Measurements from ENCODE around the gene ARHGAP25. TPM values are rescaled to one million over a fixed set of nuclear protein-coding genes. Genes with fewer than 3 reads are reported as not detected.

ARHGAP25 gene
- total RNA-seq, 2 experiments from 2014 or later = 109 to 117 TPM

DNA sequence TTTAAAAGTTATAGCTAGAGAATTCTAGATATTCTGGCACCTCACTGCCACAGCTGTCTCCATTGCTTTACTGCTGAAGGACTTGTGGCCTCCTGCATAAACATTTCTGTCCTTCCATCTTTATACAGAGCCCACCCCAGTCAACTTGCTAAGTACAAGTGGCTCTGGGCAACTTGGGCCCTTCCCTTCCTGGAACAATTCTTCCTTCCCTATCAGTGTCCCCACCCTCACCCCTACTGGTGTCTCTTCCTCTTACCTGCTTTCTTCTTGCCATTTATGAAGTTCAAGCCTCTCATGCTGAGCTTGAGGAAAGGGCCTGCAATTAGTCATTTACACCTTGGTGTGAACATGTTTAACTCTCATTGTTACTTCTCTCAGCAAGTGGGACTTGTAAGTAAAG is 45.0 kb downstream of the ARHGAP25 start:
- POLR2A ChIA-PET = interaction anchor here (1.3 to 1.6 kb wide), 3 partner anchors 9 to 35 kb away, joined by 3 to 6 read pairs (median 4); no protein-coding TSS in a partner anchor
- Mint-ChIP-seq H3K4me3 (peak overlapping the region; percentile 62), H3K4me1 (peaks cover 46% of the 10 kb centered on the region), H3K9me3 (no peaks in the 10 kb centered on the region), H3K36me3 (peaks cover 53% of the 10 kb centered on the region), H3K27me3 (no peaks in the 10 kb centered on the region), H3K27ac (peak overlapping the region; percentile 67)
- ATAC-seq (ENCODE audit: low read depth) (no peak), DNase-seq (no peak)

DNA sequence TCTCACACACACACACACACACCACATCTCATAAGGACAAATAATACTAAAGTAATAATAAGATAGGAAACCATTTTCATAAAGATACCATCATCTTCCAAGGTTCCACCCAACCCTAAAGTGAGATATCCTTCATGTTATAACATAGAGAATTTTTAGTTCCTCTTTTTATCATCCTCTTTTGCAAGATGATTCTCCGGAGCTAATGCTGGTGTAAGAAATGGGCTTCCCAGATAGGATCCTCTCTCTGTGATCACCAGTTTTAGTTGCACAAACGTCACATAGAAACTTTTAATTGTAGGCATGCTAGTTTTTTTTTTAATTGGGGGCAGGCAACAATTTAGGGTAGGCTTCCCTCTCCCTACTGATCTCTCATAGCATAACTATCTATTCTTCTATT is 49.6 kb downstream of the ARHGAP25 start:
- Mint-ChIP-seq H3K4me1 (peaks cover 22% of the 10 kb centered on the region), H3K9me3 (no peaks in the 10 kb centered on the region), H3K36me3 (peaks cover 41% of the 10 kb centered on the region), H3K4me3 (no peak overlapping the region), H3K27ac (peak overlapping the region; percentile 0), H3K27me3 (no peaks in the 10 kb centered on the region)
- POLR2A ChIA-PET = no interaction called here
- DNase-seq = no peak
- no peak for ATAC-seq (ENCODE audit: low read depth)

DNA sequence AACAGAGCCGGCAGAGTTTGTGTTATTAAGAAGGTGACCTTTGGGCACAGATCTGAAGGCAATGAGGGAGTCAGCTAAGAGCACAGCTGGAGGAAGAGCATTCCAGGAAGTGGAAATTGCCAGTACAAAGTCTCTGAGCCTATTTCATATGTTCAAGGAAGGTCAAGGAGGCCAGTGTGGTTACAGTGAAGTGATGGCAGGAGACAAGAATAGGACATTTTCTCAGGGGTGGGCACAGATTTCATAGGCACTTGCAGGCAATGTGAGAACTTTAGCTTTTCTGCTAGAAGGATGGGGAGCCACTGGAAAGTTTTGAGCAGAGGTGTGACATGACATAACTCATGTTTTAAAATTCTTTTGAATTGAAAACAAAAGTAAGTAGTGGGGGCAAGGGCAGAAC is 50.3 kb downstream of the ARHGAP25 start:
- Mint-ChIP-seq H3K4me1 (peaks cover 19% of the 10 kb centered on the region), H3K27me3 (no peaks in the 10 kb centered on the region), H3K27ac (no peak overlapping the region), H3K36me3 (peaks cover 39% of the 10 kb centered on the region), H3K9me3 (no peaks in the 10 kb centered on the region), H3K4me3 (no peak overlapping the region)
- no peak for DNase-seq
- POLR2A ChIA-PET = interaction anchor here (1.0 kb wide), 1 partner anchor 50 kb away, joined by 3 read pairs; the partner anchor contains the start of gene ARHGAP25
- ATAC-seq (ENCODE audit: low read depth) = no peak

DNA sequence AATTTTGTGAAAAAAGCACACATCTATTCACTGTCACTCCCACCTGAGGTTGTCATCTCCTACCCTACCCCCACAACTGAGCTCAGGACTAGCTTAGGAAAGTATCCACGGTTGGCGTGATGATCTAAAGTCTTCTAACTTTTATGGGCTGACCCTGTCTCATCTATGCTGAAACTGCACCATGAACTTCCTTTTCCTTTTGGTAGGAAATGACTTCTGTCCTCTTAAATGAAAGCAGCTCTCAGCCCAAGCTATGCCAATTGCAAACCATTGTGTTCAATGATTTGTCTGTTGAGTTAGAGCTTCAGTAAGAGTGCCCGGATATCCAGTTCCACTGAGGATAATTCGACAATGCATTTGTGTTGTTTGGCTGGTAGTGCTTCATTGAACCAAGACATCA is 52.7 kb downstream of the ARHGAP25 start:
- Mint-ChIP-seq H3K4me3 (no peak overlapping the region), H3K36me3 (peaks cover 36% of the 10 kb centered on the region), H3K27me3 (no peaks in the 10 kb centered on the region), H3K4me1 (peaks cover 19% of the 10 kb centered on the region), H3K9me3 (no peaks in the 10 kb centered on the region), H3K27ac (peak overlapping the region; percentile 10)
- ATAC-seq (ENCODE audit: low read depth) (no peak), DNase-seq (no peak)
- POLR2A ChIA-PET = interaction anchor here (1.1 kb wide), 2 partner anchors 17 to 19 kb away, joined by 3 read pairs; no protein-coding TSS in a partner anchor

- no peak overlapping the region for H3K4me3 Mint-ChIP-seq
- POLR2A ChIA-PET = no interaction called here
- ATAC-seq (ENCODE audit: low read depth) (no peak), DNase-seq (no peak)
- H3K4me1 Mint-ChIP-seq = peaks cover 24% of the 10 kb centered on the region
- no peaks in the 10 kb centered on the region for H3K9me3 Mint-ChIP-seq
- peaks cover 44% of the 10 kb centered on the region for H3K36me3 Mint-ChIP-seq
- H3K27me3 Mint-ChIP-seq = no peaks in the 10 kb centered on the region
- H3K27ac Mint-ChIP-seq = no peak overlapping the region
Observed at GRCh38 chr2:68789603-68790002, 55.0 kb downstream of the ARHGAP25 start.

DNA sequence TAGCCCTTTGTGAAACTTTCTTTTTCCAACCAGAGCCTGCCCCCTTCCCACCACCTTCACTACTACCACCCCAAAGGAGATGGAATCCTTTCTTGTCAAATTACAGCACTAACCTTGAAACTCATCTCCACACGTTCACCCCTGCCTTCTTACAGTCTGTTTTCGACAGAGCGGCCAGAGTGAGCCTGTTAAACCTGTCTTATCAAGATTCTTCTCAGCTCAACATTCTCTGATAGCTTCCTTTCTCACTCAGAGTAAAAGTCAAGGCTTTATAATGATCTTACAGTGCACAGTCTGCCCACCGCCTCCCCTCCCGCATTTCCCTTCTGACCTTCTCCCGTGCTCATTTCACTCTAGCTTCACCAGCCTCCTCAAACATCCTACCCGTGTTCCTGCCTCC is 56.0 kb downstream of the ARHGAP25 start:
- POLR2A ChIA-PET = interaction anchor here (0.8 to 1.1 kb wide), 2 partner anchors 9 to 15 kb away, joined by 3 to 4 read pairs; no protein-coding TSS in a partner anchor
- no peaks in the 10 kb centered on the region for H3K27me3 Mint-ChIP-seq
- peak overlapping the region; percentile 55 for H3K27ac Mint-ChIP-seq
- H3K4me3 Mint-ChIP-seq = no peak overlapping the region
- DNase-seq (no peak), ATAC-seq (ENCODE audit: low read depth) (no peak)
- H3K4me1 Mint-ChIP-seq = peaks cover 33% of the 10 kb centered on the region
- no peaks in the 10 kb centered on the region for H3K9me3 Mint-ChIP-seq
- H3K36me3 Mint-ChIP-seq = peaks cover 52% of the 10 kb centered on the region

DNA sequence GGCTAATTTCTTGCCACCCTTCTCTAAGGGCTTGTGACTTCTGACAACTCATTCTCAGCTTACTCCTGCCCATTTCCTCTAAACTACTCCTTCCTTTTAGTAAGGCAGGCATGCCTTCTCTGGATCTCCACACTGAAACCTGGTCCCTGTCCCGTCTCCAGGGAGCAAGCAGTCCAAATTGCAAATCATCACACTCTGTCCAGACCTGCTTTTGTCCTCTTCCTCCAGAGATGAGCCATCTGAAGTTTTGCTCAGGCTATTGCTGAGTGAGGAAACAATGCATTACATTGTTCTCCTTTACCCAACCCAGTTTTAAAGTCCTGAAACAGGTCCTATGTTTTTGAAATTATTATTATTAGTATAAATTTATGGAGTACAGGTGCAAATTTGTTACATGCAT is 57.3 kb downstream of the ARHGAP25 start:
- no peak for DNase-seq
- Mint-ChIP-seq H3K27ac (no peak overlapping the region), H3K36me3 (peaks cover 63% of the 10 kb centered on the region), H3K9me3 (peaks cover 2% of the 10 kb centered on the region), H3K4me3 (no peak overlapping the region), H3K27me3 (no peaks in the 10 kb centered on the region), H3K4me1 (peaks cover 44% of the 10 kb centered on the region)
- POLR2A ChIA-PET = interaction anchor here (1.1 kb wide), 1 partner anchor 16 kb away, joined by 3 read pairs; no protein-coding TSS in a partner anchor
- ATAC-seq (ENCODE audit: low read depth) = no peak

GRCh38 chr2:68792751-68793150 is 58.1 kb downstream of the ARHGAP25 start:
- Mint-ChIP-seq H3K27me3 (no peaks in the 10 kb centered on the region), H3K27ac (no peak overlapping the region), H3K9me3 (peaks cover 2% of the 10 kb centered on the region), H3K4me1 (peaks cover 43% of the 10 kb centered on the region), H3K4me3 (no peak overlapping the region), H3K36me3 (peaks cover 65% of the 10 kb centered on the region)
- POLR2A ChIA-PET = no interaction called here
- no peak for DNase-seq
- ATAC-seq (ENCODE audit: low read depth) = no peak

DNA sequence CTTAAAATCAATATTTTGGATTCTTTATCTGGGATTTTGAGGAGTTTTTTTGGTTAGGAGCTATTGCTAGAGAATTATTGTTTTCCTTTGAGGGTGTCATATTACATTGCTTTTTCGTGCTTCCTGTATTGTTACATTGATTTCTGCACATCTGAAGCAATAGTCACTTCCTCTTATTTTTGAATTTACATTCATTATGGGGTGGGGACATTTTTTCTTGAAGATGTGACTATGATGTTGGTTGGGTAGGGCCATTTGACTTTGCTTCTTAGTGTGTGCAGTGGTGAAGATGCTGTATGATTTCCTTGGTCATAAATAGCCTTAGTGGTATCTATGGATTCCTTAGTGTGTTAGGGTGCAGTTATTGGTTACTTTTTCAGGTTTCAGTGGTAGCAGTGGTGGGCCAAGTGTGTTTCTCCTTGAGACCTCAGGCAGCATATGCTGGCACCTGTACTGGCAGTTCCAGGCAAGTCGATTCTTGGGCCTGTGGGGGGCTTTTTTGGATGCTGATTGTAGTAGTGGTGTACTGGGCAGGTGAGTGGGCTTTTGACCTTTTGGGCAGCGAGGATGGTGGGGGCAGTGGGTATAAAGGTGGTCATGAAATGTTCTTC is 61.8 kb downstream of the ARHGAP25 start:
- POLR2A ChIA-PET = interaction anchor here (0.8 kb wide), 1 partner anchor 29 kb away, joined by 3 read pairs; no protein-coding TSS in a partner anchor

GRCh38 chr2:68798569-68798968 is 64.0 kb downstream of the ARHGAP25 start:
- Mint-ChIP-seq H3K36me3 (peaks cover 58% of the 10 kb centered on the region), H3K27me3 (no peaks in the 10 kb centered on the region), H3K9me3 (peaks cover 2% of the 10 kb centered on the region), H3K4me3 (no peak overlapping the region), H3K27ac (no peak overlapping the region), H3K4me1 (peaks cover 35% of the 10 kb centered on the region)
- ATAC-seq (ENCODE audit: low read depth) (no peak), DNase-seq (no peak)
- POLR2A ChIA-PET = interaction anchor here (0.7 to 1.5 kb wide), 2 partner anchors 10 to 31 kb away, joined by 3 read pairs; no protein-coding TSS in a partner anchor

More for the DNA sequence above, 61.8 kb downstream of the ARHGAP25 start:
- H3K27me3 Mint-ChIP-seq = no peaks in the 10 kb centered on the region
- ATAC-seq (ENCODE audit: low read depth) = peak; percentile 70
- peaks cover 2% of the 10 kb centered on the region for H3K9me3 Mint-ChIP-seq
- peaks cover 47% of the 10 kb centered on the region for H3K4me1 Mint-ChIP-seq
- DNase-seq = no peak
- peak overlapping the region; percentile 56 for H3K4me3 Mint-ChIP-seq
- H3K36me3 Mint-ChIP-seq = peaks cover 72% of the 10 kb centered on the region
- peak overlapping the region; percentile 88 for H3K27ac Mint-ChIP-seq

DNA sequence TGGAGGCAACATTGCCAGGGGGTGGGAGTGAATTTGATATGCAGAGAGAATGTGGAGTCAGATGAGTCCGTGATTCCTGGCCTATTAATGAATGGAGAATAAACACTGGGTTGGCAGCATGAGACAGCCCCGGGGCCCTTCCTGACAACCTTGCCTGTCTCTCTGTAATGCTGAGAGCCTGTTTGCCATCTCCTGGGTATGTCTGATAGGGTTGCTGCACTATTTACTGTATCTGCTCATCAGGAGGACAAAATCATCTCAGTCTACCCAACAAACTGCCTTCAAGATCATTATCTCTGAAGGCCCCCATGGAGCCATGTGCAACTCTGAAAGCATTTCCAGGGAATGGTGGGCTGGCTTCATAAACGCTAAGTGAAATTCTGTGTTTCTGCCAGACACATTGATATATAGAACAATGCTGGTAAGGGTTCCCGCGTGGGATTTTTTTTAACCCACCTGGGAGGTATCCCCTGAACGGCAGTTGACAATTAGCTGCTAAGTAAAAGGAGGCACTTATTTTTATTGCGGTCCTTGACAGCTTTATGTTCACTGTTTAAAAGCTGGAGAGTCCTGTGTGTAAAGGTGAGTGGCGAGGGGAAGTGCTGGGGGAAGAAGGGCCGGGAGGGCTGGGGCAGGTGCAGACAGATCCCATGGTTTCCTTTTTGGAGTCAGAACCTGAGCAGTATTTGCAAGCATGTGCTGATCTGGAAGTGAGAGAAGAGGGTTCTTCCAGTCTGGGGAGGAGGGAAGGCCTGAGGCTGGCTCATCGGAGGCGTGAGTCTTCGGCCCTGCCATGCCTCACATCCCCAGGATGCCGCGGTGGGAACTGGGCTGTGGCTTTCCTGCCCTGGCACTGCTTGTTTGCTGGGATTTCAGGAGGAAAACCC is 64.8 kb downstream of the ARHGAP25 start:
- H3K4me3 Mint-ChIP-seq = no peak overlapping the region
- peaks cover 2% of the 10 kb centered on the region for H3K9me3 Mint-ChIP-seq
- peaks cover 32% of the 10 kb centered on the region for H3K4me1 Mint-ChIP-seq
- POLR2A ChIA-PET = interaction anchor here (1.1 to 1.5 kb wide), 2 partner anchors 30 to 32 kb away, joined by 3 read pairs; no protein-coding TSS in a partner anchor
- H3K36me3 Mint-ChIP-seq = peaks cover 54% of the 10 kb centered on the region
- no peak overlapping the region for H3K27ac Mint-ChIP-seq
- H3K27me3 Mint-ChIP-seq = no peaks in the 10 kb centered on the region
- DNase-seq = no peak
- no peak for ATAC-seq (ENCODE audit: low read depth)

DNA sequence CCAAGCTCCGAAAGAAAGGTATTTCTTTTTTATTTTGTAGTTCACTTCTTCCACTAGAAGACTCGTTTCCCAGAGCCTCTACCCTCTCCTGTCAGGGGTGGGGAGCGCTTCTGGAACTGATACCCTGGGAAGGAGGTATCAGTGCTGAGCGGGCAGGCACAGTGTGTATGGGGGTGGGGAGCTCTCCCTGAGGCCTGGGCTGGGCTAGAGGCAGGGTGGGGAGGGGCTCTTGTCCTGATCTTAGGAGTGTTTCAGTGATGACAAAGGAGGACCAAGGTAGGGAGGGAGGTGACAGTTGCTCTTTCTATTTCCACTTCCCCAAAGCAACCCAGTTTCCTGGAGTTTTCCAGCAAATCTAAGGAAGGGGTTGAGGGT is 65.4 kb downstream of the ARHGAP25 start:
- Mint-ChIP-seq H3K4me3 (no peak overlapping the region), H3K36me3 (peaks cover 48% of the 10 kb centered on the region), H3K27ac (no peak overlapping the region), H3K4me1 (peaks cover 26% of the 10 kb centered on the region), H3K27me3 (no peaks in the 10 kb centered on the region), H3K9me3 (peaks cover 2% of the 10 kb centered on the region)
- DNase-seq (no peak), ATAC-seq (ENCODE audit: low read depth) (no peak)
- POLR2A ChIA-PET = interaction anchor here (1.1 to 1.5 kb wide), 2 partner anchors 30 to 33 kb away, joined by 3 read pairs; no protein-coding TSS in a partner anchor

- ATAC-seq (ENCODE audit: low read depth) = no peak
- H3K9me3 Mint-ChIP-seq = peaks cover 2% of the 10 kb centered on the region
- peaks cover 21% of the 10 kb centered on the region for H3K4me1 Mint-ChIP-seq
- H3K27me3 Mint-ChIP-seq = no peaks in the 10 kb centered on the region
- no peak overlapping the region for H3K27ac Mint-ChIP-seq
- POLR2A ChIA-PET = interaction anchor here (0.6 to 1.1 kb wide), 2 partner anchors 29 to 275 kb away, joined by 3 to 5 read pairs; no protein-coding TSS in a partner anchor
- peaks cover 44% of the 10 kb centered on the region for H3K36me3 Mint-ChIP-seq
- no peak for DNase-seq
- H3K4me3 Mint-ChIP-seq = no peak overlapping the region
Observed at GRCh38 chr2:68800517-68800916, 65.9 kb downstream of the ARHGAP25 start.
